ENCODE data around the gene TRPM4. TPM values are rescaled to one million over a fixed set of nuclear protein-coding genes. Genes with fewer than 3 reads are reported as not detected.
"Not testable (repeated sequence)": the region's sequence is repeated elsewhere in the genome, so short reads cannot be mapped to it uniquely, and the experiment has no call there.

The TRPM4 gene
- total RNA-seq, 1 donor from 2014 or later: 8.2 TPM

DNA sequence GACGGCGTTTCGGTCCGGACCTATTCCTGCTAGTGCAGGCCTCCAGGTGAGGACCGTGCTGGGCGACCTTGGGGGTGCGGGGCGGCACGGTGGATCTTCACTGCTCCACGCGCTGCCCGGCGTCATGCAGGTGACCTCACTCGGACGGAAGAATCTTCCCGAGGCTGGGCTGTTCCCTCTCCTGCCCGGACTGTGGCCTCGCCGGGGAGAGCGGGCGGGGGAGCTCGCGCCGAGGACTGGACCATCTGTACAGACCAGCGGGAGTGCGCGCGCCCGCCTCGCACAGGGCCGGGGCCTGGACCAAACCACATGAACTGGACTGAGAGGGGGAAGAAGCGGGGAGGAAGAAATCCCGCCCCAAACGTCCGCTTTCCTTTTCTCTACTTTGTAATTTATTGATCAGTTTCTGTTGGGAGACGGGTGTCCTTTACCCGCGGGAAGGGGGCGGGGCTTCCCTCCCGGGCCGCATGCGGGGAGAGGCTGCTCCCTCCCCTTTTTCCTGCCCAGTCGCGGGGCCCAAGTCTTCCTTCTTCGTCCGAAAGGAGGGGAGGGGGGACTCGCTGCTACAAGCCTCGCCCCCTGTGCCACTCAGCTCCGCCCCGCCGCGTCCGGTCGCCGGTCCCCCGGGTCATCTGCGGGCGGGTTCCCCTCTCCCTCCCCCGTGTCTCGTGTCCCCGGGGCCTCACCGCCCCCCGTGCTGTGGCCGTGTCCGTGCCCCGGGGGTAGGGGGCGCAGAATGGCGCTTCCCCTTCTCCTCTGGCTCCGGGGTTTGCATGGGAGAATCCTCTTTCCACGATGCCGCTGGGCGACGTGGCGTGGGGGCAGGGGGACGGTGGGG, 7.3 kb upstream of the TRPM4 start:
- peak; percentile 94 for DNase-seq (ENCODE audit: low spot score)

DNA sequence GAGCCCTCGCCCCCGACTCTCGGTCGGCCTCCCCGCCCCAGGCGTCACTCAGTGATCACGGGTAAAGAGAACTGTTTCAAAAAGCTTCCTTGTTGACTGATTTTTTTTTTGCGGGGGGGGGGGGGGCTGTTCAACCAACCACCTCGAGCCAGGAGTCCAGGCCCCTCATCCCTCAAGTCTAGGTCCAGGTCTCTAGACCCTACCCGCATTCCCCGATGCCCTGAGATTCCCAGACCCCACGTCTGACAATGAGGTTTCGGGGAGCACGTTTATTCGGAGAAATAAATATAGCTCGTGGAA, 6.7 kb upstream of the TRPM4 start:
- DNase-seq (ENCODE audit: low spot score): no peak

DNA sequence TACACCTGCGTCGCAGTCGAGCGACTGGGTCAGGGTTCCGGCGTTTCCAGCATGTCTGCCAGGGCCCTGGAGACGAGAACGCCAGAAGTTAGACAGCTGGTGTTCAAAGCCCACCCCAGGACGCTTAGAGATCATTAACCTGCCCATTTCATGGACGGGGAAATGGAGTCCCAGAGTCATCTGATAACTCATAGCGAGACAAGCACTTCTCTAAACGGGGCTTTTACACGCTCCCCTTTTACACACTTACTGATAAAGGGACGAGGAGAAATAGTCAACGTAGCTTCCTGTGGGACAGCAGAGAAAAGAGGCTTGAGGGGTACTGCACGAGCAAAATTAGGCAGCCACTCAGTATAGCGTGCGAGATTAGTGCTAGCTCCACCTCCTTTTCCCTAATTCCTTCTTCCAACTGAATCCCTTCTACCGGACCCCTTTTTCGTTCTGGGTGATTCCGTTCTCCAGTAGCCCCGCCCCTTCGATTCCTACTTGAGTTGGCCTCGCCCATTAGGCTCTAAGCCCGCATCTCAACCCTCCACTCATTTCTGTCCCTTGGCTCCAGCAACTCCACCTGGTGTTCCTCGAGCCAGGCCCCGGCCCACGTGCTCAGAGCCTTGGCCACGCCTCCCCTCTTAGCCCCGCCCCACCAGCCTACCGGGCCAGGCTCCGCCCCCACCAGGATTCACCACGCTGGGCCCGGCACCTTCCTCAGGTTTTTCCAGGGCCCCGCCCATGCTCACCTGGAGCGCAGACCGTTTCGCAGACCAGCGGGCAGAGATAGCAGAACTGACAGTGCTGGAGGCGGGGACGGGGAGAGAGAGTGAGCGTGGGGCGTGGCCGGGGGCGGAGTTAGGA, 6.1 kb upstream of the TRPM4 start:
- DNase-seq (ENCODE audit: low spot score): peak; percentile 49

DNA sequence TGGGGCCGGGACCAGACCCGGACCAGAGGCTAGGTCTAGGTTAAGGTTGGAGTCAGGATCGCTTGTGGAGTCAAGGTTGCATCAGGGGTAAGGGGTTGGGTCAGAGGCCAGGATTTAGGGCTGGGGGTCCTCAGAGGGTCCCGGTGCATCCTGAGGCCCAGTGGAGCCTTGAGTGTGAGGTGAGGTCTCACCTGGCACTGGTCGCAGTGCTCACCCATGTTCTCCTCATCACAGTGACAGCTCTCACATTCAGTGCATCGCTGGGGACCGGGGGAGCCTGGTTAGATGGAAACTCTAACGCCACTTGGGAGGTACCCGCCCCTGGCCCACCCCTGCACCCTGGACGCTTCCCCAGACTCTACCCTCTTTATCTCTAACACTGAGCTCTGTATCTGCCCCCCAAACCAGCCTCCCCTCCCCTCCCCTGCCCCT, 5.5 kb upstream of the TRPM4 start:
- no peak for DNase-seq (ENCODE audit: low spot score)

DNA sequence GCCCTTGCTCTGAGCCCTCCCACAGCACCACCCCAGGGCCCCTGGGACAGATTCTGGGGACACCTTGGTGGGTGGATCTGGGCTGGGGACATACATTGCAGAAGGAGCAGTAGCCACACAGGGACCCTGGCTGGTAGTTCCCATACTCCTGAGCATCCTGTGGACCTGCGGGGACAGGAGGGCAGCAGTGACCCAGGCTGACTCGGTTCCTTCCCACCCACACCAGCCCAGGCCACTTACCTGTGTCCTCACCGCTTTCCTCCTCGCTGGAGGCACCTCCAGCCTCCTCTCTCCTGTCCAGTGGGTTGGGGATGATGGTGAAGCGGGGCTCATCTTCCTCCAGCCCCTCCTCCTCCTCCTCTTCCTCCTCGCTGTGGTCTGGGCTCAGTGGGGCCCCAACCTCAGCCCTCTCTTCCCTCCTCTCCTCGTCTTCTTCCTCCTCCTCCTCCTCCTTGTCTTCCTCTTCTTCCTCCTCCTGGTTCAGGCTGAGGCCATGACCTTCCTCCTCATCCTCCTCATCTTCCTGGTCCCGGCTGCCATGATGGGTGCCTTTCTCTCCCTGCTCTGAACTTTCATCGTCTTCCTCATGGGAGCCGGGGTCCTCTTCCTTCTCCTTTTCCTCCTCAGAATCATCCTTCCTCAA, 4.3 kb upstream of the TRPM4 start:
- DNase-seq (ENCODE audit: low spot score): no peak

DNA sequence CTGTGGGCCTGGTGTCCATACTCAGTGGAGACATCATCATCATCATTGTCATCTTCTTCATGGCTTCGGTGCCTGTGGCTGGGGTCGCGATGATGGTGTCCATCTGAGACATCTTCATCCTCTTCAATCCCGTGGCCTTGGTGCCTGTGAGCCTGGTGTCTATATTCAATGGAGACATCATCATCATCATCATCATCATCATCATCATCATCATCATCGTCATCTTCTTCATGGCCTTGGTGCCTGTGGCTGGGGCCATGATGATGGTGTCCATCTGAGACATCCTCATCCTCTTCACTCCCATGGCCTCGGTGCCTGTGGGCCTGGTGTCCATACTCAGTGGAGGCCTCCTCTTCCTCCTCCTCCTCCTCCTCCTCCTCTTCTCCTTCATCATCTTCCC, 3.3 kb upstream of the TRPM4 start:
- no peak for DNase-seq (ENCODE audit: low spot score)

DNA sequence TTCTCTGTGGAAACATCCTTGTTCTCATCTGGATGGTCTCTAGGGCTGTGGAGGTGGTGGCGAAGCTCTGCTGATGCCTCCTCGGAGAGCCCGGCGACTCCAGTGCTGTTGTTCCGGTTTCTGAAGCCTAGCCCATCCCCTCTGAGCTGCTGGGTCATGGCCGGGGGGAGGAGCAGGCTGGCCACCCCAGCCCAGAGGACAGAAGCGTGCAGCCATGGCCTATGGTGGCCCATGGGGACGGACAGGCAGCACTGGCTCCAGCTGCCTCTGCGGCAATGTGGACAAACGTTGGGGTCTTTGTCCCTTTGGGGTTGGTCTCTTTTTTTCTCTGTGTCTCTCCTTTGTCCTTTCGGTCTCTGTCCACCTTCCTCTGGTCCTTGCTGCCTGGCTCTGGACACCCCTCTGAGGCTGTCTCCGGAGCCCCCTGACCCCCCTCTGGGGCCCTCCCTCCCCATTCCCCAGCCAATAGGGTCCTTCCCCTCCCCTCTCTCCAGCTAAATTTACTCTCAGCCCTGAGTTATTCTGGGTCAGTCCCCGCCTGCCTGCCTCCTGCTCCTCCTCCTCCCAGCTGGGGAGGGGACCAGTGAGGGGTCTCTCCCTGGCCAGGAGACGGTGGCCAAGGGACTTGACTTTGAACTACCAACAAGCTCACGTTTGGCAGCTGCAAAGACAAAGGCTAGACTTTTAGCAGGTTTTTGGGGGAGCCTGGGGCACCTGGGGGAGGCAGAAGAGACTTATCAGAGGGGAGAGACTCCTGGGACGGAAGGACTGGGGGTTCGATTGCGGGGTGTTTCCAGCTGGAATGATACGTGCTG, 2.4 kb upstream of the TRPM4 start, which contains the start of gene HRC:
HRC (minus strand) TSS at position 392 of the 815 bp plus-strand sequence; CDS start at position 233, 159 bp downstream.
- no peak for DNase-seq (ENCODE audit: low spot score)

DNA sequence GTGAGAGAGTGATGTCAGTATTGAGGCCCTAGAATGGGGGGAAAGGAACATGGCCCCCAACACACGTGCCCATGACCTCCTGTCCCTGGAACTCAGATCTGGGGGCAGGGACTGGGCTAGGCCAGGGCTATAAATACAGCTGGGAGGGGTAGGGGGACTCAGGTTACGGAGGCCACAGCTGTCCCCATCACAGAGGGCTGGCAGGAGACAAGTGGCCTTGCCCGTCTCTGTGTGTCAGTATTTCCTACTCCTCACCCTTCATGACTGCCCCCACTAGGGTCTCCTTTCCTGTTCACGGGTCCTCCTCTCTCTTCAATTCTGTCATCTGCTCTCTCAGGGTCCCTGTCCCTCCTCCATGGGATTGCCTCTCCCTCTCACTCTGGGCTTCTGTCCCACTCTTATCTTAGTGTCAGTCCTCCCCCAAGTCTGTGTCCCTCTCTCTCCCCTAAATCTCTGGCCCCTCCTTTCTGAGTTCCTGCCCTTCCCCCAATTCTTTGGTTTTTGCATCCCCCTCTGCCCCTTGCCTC, 1.7 kb upstream of the TRPM4 start:
- DNase-seq (ENCODE audit: low spot score): no peak

DNA sequence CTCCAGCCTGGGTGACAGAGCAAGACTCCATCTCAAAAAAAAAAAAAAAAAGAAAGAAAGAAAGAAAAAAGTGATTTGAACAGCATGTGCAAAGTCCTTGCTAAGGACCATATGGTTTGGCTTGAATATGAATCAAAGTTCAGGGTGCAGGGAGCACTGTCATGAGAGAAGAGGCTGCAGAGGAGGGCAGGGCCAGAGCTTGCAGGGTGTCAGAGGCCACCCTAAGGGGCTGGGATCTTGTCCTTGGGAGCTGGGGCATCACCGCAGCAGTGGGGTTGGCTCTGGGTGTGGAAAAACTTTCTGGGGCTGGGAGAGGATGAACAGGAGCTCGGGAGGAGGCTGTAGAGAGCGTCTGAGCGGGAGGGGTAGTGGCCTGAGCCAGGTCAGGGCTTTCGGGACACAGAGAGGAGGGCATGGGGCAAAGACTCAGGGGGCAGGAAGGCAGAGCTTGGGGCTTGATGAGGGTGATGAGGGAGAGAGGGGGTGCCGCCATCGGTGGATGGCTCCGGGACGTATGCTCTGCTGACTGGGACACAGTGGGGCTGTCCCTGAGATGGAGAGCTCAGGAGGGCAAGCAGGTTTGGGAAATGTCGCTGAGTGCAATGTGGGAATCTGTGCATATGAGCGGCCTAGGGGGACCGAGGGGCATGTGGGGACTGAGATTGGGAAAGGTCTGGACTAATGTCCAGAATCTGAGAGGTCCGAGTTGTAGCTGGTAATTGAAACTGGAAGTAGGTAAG, 3.0 kb downstream of the TRPM4 start:
- no peak for DNase-seq (ENCODE audit: low spot score)

DNA sequence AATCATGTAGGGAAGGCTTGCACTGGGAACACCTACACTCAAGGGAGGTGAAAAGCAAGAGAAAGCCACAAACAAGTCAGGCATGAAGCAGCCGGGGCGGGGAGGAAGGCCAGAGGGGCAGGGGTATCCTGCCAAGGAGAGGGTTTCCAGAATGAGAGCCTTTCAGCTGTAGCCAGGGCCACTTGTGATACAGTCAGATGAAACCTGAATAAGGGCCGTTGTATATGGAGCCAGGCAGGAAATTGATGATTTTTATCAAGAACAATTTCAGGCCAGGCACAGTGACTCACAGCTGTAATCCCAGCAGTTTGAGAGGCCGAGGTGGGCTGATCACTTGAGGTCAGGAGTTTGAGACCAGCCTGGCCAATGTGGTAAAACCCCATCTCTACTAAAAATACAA, 4.4 kb downstream of the TRPM4 start:
- no peak for DNase-seq (ENCODE audit: low spot score)

DNA sequence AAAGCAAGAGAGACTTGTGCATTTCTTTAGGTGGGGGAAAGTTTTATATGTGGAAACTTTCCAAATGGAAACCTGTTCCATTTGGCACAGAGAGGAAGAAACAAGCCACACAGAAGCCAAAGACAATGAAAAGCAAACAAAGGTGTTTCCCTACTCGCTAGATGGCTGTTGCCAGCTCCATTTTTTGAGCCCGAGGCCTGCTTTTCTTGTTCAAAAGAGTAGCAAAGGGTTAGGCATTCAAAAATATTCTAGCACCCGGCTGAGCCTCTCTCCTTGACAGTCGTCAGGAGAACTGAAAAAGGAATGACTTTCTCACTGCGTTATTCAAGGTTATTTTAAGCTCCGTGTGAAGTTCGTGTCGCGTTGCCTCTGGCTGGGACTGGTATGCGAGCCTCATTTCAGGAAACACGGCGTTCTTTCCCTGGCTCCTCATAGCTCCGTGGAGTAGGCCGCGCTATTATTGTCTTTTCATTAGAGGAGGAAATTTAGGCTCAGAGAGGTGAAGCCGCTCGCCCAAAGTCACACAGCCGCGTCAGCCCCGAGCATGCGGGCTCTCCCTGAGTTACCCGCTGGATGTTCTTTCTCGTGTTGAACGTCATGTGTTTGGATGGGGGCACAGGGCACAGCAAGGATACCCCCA, 7.6 kb downstream of the TRPM4 start:
- DNase-seq (ENCODE audit: low spot score): peak; percentile 33

DNA sequence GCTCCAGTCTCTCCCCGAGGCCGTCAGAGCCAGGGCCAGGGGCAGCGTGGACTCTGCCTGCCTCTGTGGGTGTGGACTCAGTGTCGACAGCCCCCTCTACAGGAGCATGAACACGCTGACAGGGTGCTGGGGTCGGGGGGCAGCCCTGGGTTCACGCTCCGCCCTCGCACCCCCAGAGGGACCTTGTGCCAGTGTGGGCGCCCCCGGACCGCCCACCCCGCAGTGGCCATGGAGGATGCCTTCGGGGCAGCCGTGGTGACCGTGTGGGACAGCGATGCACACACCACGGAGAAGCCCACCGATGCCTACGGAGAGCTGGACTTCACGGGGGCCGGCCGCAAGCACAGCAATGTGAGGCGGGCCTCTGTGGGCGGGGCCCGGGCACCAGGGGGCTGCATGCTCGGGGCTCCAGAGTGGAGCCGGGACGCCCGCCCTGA, 8.3 kb downstream of the TRPM4 start:
- no peak for DNase-seq (ENCODE audit: low spot score)

DNA sequence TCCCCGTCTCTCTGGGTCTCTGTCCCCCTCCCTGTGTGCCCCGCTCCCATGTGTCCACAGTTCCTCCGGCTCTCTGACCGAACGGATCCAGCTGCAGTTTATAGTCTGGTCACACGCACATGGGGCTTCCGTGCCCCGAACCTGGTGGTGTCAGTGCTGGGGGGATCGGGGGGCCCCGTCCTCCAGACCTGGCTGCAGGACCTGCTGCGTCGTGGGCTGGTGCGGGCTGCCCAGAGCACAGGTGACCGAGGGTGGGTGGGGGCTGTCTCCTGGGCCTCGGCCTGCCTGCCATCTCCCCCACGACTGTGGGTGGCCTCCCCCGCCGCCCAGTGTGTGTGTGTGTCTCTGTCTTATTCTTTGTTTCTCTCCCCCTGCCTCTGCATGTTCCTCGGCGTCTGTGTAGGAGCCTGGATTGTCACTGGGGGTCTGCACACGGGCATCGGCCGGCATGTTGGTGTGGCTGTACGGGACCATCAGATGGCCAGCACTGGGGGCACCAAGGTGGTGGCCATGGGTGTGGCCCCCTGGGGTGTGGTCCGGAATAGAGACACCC, 10.3 kb downstream of the TRPM4 start:
- no peak for DNase-seq (ENCODE audit: low spot score)

DNA sequence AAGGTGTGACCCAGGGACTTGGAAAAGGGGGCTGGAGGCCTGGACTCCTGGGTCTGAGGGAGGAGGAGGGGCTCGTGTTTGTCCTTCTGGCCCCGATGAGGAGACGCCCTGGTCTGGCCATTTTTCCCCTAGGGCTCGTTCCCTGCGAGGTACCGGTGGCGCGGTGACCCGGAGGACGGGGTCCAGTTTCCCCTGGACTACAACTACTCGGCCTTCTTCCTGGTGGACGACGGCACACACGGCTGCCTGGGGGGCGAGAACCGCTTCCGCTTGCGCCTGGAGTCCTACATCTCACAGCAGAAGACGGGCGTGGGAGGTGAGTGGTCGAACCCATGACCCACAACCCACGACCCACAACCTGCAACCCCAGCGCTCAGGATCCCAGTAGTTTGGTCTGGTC, 10.8 kb downstream of the TRPM4 start:
- no peak for DNase-seq (ENCODE audit: low spot score)

DNA sequence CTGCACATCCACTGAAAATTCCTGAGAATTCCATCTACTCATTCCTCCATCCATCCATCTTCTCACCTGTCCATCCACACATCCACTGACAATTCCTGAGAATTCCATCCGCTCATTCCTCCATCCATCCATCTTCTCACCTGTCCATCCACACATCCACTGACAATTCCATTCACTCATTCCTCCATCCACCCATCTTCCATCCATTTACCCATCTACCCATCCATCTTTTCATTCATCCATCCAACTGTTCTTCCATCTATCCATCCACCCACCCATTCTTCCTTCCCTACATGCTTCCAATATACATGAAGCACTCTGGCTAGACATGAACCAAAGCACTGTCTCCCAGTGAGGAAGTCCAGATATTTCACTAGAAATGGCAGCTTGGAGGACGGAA, 15.6 kb downstream of the TRPM4 start:
- DNase-seq (ENCODE audit: low spot score): no peak

DNA sequence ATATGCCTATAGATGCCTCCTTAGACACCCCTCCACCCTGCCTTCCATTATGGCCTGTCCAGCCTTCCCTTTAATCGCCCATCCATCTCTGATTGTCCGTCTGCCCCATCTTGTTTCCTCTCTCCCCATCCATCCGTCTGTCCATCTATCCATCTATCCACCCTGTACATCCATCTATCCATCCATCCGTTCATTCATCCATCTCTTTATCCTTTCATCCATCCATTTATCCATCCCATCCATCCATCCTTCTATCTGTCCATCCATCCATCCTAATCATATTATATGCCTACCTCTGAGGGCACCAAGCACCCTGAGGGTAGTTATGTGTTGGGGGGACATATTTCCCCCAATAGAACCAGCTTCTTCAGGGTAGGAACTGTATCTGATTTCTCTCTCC, 23.1 kb downstream of the TRPM4 start:
- no peak for DNase-seq (ENCODE audit: low spot score)

DNA sequence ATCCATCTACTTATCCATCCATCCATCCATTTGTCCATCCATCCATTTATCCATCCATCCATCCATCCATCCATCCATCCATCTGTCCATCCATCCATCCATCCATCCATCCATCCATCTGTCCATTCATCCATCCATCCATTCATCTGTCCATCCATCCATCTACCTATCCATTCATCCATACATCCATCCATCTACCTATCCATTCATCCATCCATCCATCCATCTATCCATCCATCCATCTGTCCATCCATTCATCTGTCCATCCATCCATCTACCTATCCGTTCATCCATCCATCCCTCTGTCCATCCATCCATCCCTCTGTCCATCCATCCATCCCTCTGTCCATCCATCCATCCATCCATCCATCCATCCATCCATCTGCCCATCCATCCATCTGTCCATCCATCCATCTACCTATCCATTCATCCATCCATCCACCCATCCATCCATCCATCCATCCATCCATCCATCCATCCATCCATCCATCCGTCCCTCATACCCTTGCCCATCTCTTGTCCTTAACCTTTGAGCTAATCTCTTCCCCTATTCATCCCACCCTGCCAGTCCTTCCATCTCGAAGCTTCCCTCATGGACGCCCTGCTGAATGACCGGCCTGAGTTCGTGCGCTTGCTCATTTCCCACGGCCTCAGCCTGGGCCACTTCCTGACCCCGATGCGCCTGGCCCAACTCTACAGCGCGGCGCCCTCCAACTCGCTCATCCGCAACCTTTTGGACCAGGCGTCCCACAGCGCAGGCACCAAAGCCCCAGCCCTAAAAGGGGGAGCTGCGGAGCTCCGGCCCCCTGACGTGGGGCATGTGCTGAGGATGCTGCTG, 24.6 kb downstream of the TRPM4 start:
- DNase-seq (ENCODE audit: low spot score): not testable (repeated sequence)

DNA sequence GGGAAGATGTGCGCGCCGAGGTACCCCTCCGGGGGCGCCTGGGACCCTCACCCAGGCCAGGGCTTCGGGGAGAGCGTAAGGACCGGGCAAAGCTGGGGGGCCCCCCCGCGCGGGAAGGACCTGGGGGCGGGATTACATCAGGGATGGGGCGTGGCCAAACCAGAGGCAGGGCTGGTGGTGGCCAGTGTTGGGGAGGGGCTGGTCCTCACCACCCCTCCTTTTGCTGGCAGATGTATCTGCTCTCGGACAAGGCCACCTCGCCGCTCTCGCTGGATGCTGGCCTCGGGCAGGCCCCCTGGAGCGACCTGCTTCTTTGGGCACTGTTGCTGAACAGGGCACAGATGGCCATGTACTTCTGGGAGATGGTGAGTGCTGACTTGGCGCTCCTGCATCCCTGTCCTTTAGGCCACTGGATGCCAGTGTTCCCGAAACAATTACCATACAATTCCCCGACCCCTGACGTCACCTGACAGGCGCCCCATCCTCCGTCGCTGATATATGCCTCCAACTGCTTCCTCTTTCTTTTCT, 25.3 kb downstream of the TRPM4 start:
- no peak for DNase-seq (ENCODE audit: low spot score)
